HCT116 (cell line): ENCODE data around the gene C5orf34. TPM values are rescaled to one million over a fixed set of nuclear protein-coding genes. Genes with fewer than 3 reads are reported as not detected.
"Not testable (repeated sequence)": the region's sequence is repeated elsewhere in the genome, so short reads cannot be mapped to it uniquely, and the experiment has no call there.

Experiments
- ATAC-seq: fragments of 200-7000 bp; cut with Tn5 transposase; 2 replicates; pipeline ENCODE4 v1.9.1; 2020; ENCODE audit warnings: mild to moderate bottlenecking, moderate library complexity
- BruUV-seq: library from RNA; stranded (reverse); fragments of 400-500 nt; replicated peaks from 2 replicates; lab custom pipeline; 2021; lab: Mats Ljungman, UMichigan
- CTCF ChIA-PET: fragments of 300-600 bp; sonication (Branson Sonifier 250); formaldehyde crosslinking; loops from one replicate; lab custom pipeline; 2021; ENCODE audit warnings: antibody characterized with exemption; lab: Charles Lee
- POLR2A ChIA-PET: fragments of 300-600, 350-600 bp; sonication (Branson Sonifier 250); formaldehyde crosslinking; loops from one replicate; lab custom pipeline; 2021; ENCODE audit warnings: antibody characterized with exemption; lab: Charles Lee
- RAD21 ChIA-PET, 2 experiments: fragments of 300-600 bp; sonication (Branson Sonifier 250); formaldehyde crosslinking; loops; one replicate each; lab custom pipeline; 2023; ENCODE audit warnings: low total read pairs in 2 of 2; ENCODE audit not compliant: uncharacterized antibody in 2 of 2, unreplicated experiment in 2 of 2, low non-redundant PET in 1 of 2; lab: Charles Lee
- DNase-seq: peaks from one replicate; pipeline ENCODE4 v3.0.0-alpha.2; 2010; ENCODE audit warnings: low read depth, low spot score
- H2AFZ ChIP-seq: fragments of 200-600 bp; shearing (Covaris generic), sonication (generic); 2 replicates; pipeline ENCODE4 v1.6.1; 2017; ENCODE audit warnings: low read depth, mixed run types, mixed read lengths, antibody characterized with exemption, low read length; ENCODE audit not compliant: poor library complexity, severe bottlenecking
- H3K27ac ChIP-seq: 2 replicates; pipeline ENCODE4 v1.5.1; 2012; ENCODE audit warnings: low read depth, low read length
- H3K27me3 ChIP-seq: fragments of 200-600 bp; sonication (generic); 2 replicates; pipeline ENCODE4 v1.6.1; 2016; ENCODE audit warnings: mixed run types, low read length, mixed read lengths; ENCODE audit not compliant: insufficient read depth
- H3K36me3 ChIP-seq, 2 experiments: fragments of 200-500 bp in 1 of 2; fragments of 200-600 bp in 1 of 2; sonication (Bioruptor generic) in 1 of 2; sonication (generic) in 1 of 2; 2 replicates each; pipeline versions ENCODE4 v1.5.1 to v1.6.1; 2014 to 2016; ENCODE audit warnings: low read length in 2 of 2, inconsistent platforms in 1 of 2, mixed read lengths in 1 of 2, mixed run types in 1 of 2; ENCODE audit not compliant: insufficient read depth in 2 of 2, control insufficient read depth in 1 of 2
- H3K4me1 ChIP-seq, 2 experiments: fragments of 200-600 bp in 1 of 2; sonication (generic) in 1 of 2; 2 replicates each; pipeline versions ENCODE4 v1.5.1 to v1.6.1; 2012 to 2017; ENCODE audit warnings: low read length in 2 of 2, inconsistent platforms in 1 of 2, mild to moderate bottlenecking in 1 of 2, mixed read lengths in 1 of 2, mixed run types in 1 of 2, moderate library complexity in 1 of 2; ENCODE audit not compliant: insufficient read depth in 2 of 2, control insufficient read depth in 1 of 2
- H3K4me2 ChIP-seq: fragments of 200-600 bp; sonication (generic); 2 replicates; pipeline ENCODE4 v1.6.1; 2017; ENCODE audit warnings: mixed run types, low read length, mixed read lengths
- H3K4me3 ChIP-seq, 2 experiments: fragments of 200-600 bp in 1 of 2; sonication (generic) in 1 of 2; replicated peaks in 1 of 2; 2 replicates each; pipeline ENCODE4 v1.5.1; 2011 to 2016; ENCODE audit warnings: low read length in 2 of 2, control low read depth in 1 of 2, low read depth in 1 of 2, mild to moderate bottlenecking in 1 of 2, mixed read lengths in 1 of 2, mixed run types in 1 of 2
- H3K79me2 ChIP-seq: fragments of 200-600 bp; sonication (generic); 2 replicates; pipeline ENCODE4 v1.6.1; 2017; ENCODE audit warnings: mild to moderate bottlenecking, mixed run types, low read length, moderate library complexity, mixed read lengths; ENCODE audit not compliant: insufficient read depth
- H3K9ac ChIP-seq: fragments of 200-600 bp; sonication (generic); 2 replicates; pipeline ENCODE4 v1.6.1; 2016; ENCODE audit warnings: low read length, mixed read lengths
- H3K9me2 ChIP-seq: fragments of 200-600 bp; sonication (generic), shearing (Covaris generic); 2 replicates; pipeline ENCODE4 v1.6.1; 2017; ENCODE audit warnings: mixed run types, mild to moderate bottlenecking, moderate library complexity; ENCODE audit not compliant: insufficient read depth
- H3K9me3 ChIP-seq, 2 experiments: fragments of 200-500 bp in 1 of 2; fragments of 200-600 bp in 1 of 2; sonication (Bioruptor generic) in 1 of 2; sonication (generic) in 1 of 2; 2 replicates each; pipeline ENCODE4 v1.6.1; 2014 to 2017; ENCODE audit warnings: low read length in 2 of 2, mixed read lengths in 2 of 2, inconsistent platforms in 1 of 2, low read depth in 1 of 2, mild to moderate bottlenecking in 1 of 2, mixed run types in 1 of 2, moderate library complexity in 1 of 2; ENCODE audit not compliant: control insufficient read depth in 1 of 2, insufficient read depth in 1 of 2
- H4K20me1 ChIP-seq: fragments of 200-600 bp; sonication (generic), shearing (Covaris generic); 2 replicates; pipeline ENCODE4 v1.6.1; 2017; ENCODE audit warnings: mixed run types, mild to moderate bottlenecking, moderate library complexity; ENCODE audit not compliant: insufficient read depth
- ATF3 ChIP-seq: IDR thresholded peaks from 2 replicates; pipeline ENCODE4 v1.6.1; 2012
- CTCF ChIP-seq, 3 experiments: fragments of 200-600 bp in 1 of 3; sonication (generic) in 1 of 3; IDR thresholded peaks in 2 of 3; conservative IDR thresholded peaks in 1 of 3; 2 replicates each; pipeline ENCODE4 v1.5.1; 2012 to 2017; ENCODE audit warnings: low read depth in 2 of 3, low read length in 2 of 3, antibody characterized with exemption in 1 of 3, borderline replicate concordance in 1 of 3, control low read depth in 1 of 3, mild to moderate bottlenecking in 1 of 3, mixed read lengths in 1 of 3, mixed run types in 1 of 3, moderate library complexity in 1 of 3; ENCODE audit not compliant: insufficient read depth in 1 of 3
- FOSL1 ChIP-seq: IDR thresholded peaks from 2 replicates; pipeline ENCODE4 v1.6.1; 2012; ENCODE audit warnings: low read depth
- REST ChIP-seq: IDR thresholded peaks from 2 replicates; pipeline ENCODE4 v1.6.1; 2012; ENCODE audit warnings: low read depth
- SIN3A ChIP-seq: IDR thresholded peaks from 2 replicates; pipeline ENCODE4 v1.6.1; 2012; ENCODE audit warnings: low read depth
- TCF7L2 ChIP-seq: IDR thresholded peaks from 2 replicates; pipeline ENCODE4 v1.7.0; 2011; ENCODE audit warnings: borderline replicate concordance, inconsistent platforms; ENCODE audit not compliant: insufficient read depth, insufficient read length; ENCODE audit errors: extremely low read depth
- ZNF274 ChIP-seq: fragments of 200-500 bp; sonication (Bioruptor generic); IDR thresholded peaks from 2 replicates; pipeline ENCODE4 v1.6.1; 2014; ENCODE audit warnings: mild to moderate bottlenecking, low read depth, low read length, inconsistent platforms
- intact Hi-C: fragments of 100-400 bp; cut with micrococcal nuclease; formaldehyde crosslinking; loops from 2 replicates; pipeline ENCODE4 v1.10.0; 2022
- total RNA-seq: library from RNA; stranded (reverse); gene quantifications from one replicate; pipeline ENCODE4 v1.2.1, GENCODE V29; 2021; ENCODE audit not compliant: unreplicated experiment

C5orf34 gene
- total RNA-seq, 1 experiment from 2014 or later: 4.8 TPM

- Histone ChIP-seq H3K9me3 (peaks cover 7 to 11% of the 10 kb centered on the region in 2 experiments; a peak in 2 of 4 replicates), H3K79me2 (peaks cover 38% of the 10 kb centered on the region)
- H2AFZ ChIP-seq, H4K20me1 ChIP-seq, H3K4me1 ChIP-seq, H3K4me3 ChIP-seq, H3K27ac ChIP-seq, H3K36me3 ChIP-seq, DNase-seq, intact Hi-C loops, RAD21 ChIA-PET, H3K9me2 ChIP-seq, H3K4me2 ChIP-seq, ATAC-seq, CTCF ChIA-PET, POLR2A ChIA-PET, H3K27me3 ChIP-seq, BruUV-seq, H3K9ac ChIP-seq: not testable (repeated sequence)
These were observed 49.5 kb downstream of the C5orf34 start for GRCh38 chr5:43465455-43465854.

- Histone ChIP-seq H3K4me3 (no peak overlapping the region), H3K9me2 (no peaks in the 10 kb centered on the region)
- CTCF ChIA-PET: no interaction called here
- BruUV-seq: no TSS peak
- no peak for TF ChIP-seq SIN3A
- TF ChIP-seq ZNF274: no peak
- TF ChIP-seq CTCF (IDR thresholded peaks at IDR 0.05 in 2 of 3, conservative IDR thresholded peaks at IDR 0.05 in 1 of 3; ENCODE audit: borderline replicate concordance in 1 of 3, insufficient read depth in 1 of 3, low read depth in 2 of 3, low read length in 2 of 3): no peak
- TF ChIP-seq FOSL1: no peak
- TF ChIP-seq TCF7L2: no peak
- no peak for TF ChIP-seq ATF3
- TF ChIP-seq REST: no peak
- TF ChIP-seq, all 23 proteins: peak for 0
- no peaks in the 10 kb centered on the region for H4K20me1 ChIP-seq
- H3K9ac ChIP-seq: no peak overlapping the region
- RAD21 ChIA-PET: no interaction called here
- ATAC-seq (no peak), DNase-seq (no peak)
- H3K27me3 ChIP-seq: no peaks in the 10 kb centered on the region
- POLR2A ChIA-PET: no interaction called here
- H3K4me1 ChIP-seq: no peaks in the 10 kb centered on the region
- peaks cover 8 to 18% of the 10 kb centered on the region in 2 experiments; a peak in 2 of 4 replicates for H3K9me3 ChIP-seq
- peaks cover 0 to 11% of the 10 kb centered on the region in 2 experiments; a peak in 2 of 4 replicates for H3K36me3 ChIP-seq
- intact Hi-C loops: no loop called here
- H2AFZ ChIP-seq: no peak overlapping the region
- H3K4me2 ChIP-seq: no peak overlapping the region
- peaks cover 27% of the 10 kb centered on the region for H3K79me2 ChIP-seq
- no peak overlapping the region for H3K27ac ChIP-seq
These were observed 53.9 kb downstream of the C5orf34 start for GRCh38 chr5:43461066-43461465.
